ENCODE data around the gene AATK.

Gene AATK

GRCh38 chr17:81188491-81188840, 22.4 kb upstream of the AATK start:
- H3K9me2 ChIP-seq (replicated peaks; ENCODE audit: control insufficient read depth, low read length): no peaks in the 10 kb centered on the region
- H3K79me2 ChIP-seq (ENCODE audit: control insufficient read depth, low read length): no peaks in the 10 kb centered on the region
- TF ChIP-seq EZH2phosphoT487 (IDR thresholded peaks at IDR 0.05; ENCODE audit: borderline replicate concordance, low read length) (no peak), CTCF (IDR thresholded peaks at IDR 0.05; ENCODE audit: low read depth, low read length, poor library complexity, severe bottlenecking) (no peak)
- no peak overlapping the region for H3K27ac ChIP-seq (ENCODE audit: low read depth, low read length)
- H3K4me2 ChIP-seq (ENCODE audit: low read length): no peak overlapping the region
- no peaks in the 10 kb centered on the region for H4K20me1 ChIP-seq (ENCODE audit: control insufficient read depth, insufficient read depth, low read depth, low read length)
- H3K36me3 ChIP-seq (ENCODE audit: control insufficient read depth, low read length): no peaks in the 10 kb centered on the region
- no peak overlapping the region for H3K4me3 ChIP-seq (ENCODE audit: low read length)
- no peaks in the 10 kb centered on the region for H3K4me1 ChIP-seq (ENCODE audit: control insufficient read depth, low read length)
- H3F3A ChIP-seq (ENCODE audit: control insufficient read depth, insufficient read depth): no peaks in the 10 kb centered on the region
- no peaks in the 10 kb centered on the region for H3K27me3 ChIP-seq (ENCODE audit: control insufficient read depth, low read length)
- no peaks in the 10 kb centered on the region for H3K9me3 ChIP-seq (ENCODE audit: control insufficient read depth, insufficient read depth, low read length)

- H3K27ac ChIP-seq (ENCODE audit: low read depth, low read length): no peak overlapping the region
- no peaks in the 10 kb centered on the region for H4K20me1 ChIP-seq (ENCODE audit: control insufficient read depth, insufficient read depth, low read depth, low read length)
- no peak overlapping the region for H3K4me3 ChIP-seq (ENCODE audit: low read length)
- H3K4me1 ChIP-seq (ENCODE audit: control insufficient read depth, low read length): no peaks in the 10 kb centered on the region
- no peak overlapping the region for H3K4me2 ChIP-seq (ENCODE audit: low read length)
- H3K36me3 ChIP-seq (ENCODE audit: control insufficient read depth, low read length): no peaks in the 10 kb centered on the region
- TF ChIP-seq CTCF (IDR thresholded peaks at IDR 0.05; ENCODE audit: low read depth, low read length, poor library complexity, severe bottlenecking) (no peak), EZH2phosphoT487 (IDR thresholded peaks at IDR 0.05; ENCODE audit: borderline replicate concordance, low read length) (no peak)
- no peaks in the 10 kb centered on the region for H3K79me2 ChIP-seq (ENCODE audit: control insufficient read depth, low read length)
- no peaks in the 10 kb centered on the region for H3K27me3 ChIP-seq (ENCODE audit: control insufficient read depth, low read length)
- H3K9me3 ChIP-seq (ENCODE audit: control insufficient read depth, insufficient read depth, low read length): no peaks in the 10 kb centered on the region
- no peaks in the 10 kb centered on the region for H3F3A ChIP-seq (ENCODE audit: control insufficient read depth, insufficient read depth)
- no peaks in the 10 kb centered on the region for H3K9me2 ChIP-seq (replicated peaks; ENCODE audit: control insufficient read depth, low read length)
Observed at GRCh38 chr17:81187586-81188490, 21.8 kb upstream of the AATK start.

DNA sequence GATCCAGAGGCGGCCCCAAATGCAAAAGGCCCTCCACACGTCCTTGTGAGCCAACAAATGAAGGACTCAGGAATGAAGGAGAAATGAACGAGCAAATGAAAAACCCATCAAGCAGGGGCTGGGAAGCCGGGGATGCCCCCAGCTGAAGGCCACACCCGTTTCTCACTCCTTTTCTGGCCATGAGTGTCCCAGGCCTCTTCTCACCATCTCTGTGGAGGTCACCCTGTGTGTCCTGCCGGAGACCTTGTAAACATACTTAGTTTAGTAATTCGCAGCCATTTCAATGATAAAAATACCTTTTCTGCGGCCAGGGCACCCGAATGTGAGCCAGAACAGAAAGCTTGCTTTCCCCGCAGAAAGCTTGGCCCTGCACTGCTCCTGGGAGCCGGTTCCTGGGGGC, 21.1 kb upstream of the AATK start:
- H3K36me3 ChIP-seq (ENCODE audit: control insufficient read depth, low read length): no peaks in the 10 kb centered on the region
- TF ChIP-seq EZH2phosphoT487 (IDR thresholded peaks at IDR 0.05; ENCODE audit: borderline replicate concordance, low read length): no peak
- no peak for TF ChIP-seq CTCF (IDR thresholded peaks at IDR 0.05; ENCODE audit: low read depth, low read length, poor library complexity, severe bottlenecking)
- H3K9me2 ChIP-seq (replicated peaks; ENCODE audit: control insufficient read depth, low read length): no peaks in the 10 kb centered on the region
- no peaks in the 10 kb centered on the region for H4K20me1 ChIP-seq (ENCODE audit: control insufficient read depth, insufficient read depth, low read depth, low read length)
- H3K9me3 ChIP-seq (ENCODE audit: control insufficient read depth, insufficient read depth, low read length): no peaks in the 10 kb centered on the region
- H3K4me3 ChIP-seq (ENCODE audit: low read length): no peak overlapping the region
- no peaks in the 10 kb centered on the region for H3K27me3 ChIP-seq (ENCODE audit: control insufficient read depth, low read length)
- no peak overlapping the region for H3K27ac ChIP-seq (ENCODE audit: low read depth, low read length)
- no peaks in the 10 kb centered on the region for H3K4me1 ChIP-seq (ENCODE audit: control insufficient read depth, low read length)
- no peak overlapping the region for H3K4me2 ChIP-seq (ENCODE audit: low read length)
- H3F3A ChIP-seq (ENCODE audit: control insufficient read depth, insufficient read depth): no peaks in the 10 kb centered on the region
- no peaks in the 10 kb centered on the region for H3K79me2 ChIP-seq (ENCODE audit: control insufficient read depth, low read length)
